Measurements from ENCODE around the gene UBE2D4.

Gene UBE2D4

DNA sequence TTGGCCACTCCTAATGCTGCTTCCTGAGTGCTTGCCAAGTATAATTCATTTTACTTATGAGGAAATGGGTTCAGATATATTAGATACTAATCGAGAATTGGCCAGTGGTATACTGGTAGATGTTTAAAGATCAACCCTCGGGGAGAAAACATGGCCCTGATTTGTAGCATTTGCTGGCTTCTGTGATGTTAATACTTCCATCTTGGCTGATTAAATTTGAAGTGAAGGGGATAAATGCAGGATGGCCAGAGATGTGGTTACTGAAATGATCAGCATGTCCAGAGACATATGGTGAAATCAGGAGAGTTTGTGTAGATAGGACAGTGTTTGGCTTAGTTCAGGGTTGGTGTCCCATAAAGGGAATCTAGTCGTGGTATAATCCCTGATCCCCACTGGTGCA lies 11.2 kb downstream of the UBE2D4 start:
- no peak for DNase-seq
- Histone ChIP-seq H2AFZ (ENCODE audit: low read depth, low read length) (no peak overlapping the region), H3K4me2 (ENCODE audit: low read length, poor library complexity, severe bottlenecking) (no peak overlapping the region), H3K14ac (ENCODE audit: low read length in 2 of 2) (no peak overlapping the region), H3K4ac (ENCODE audit: low read depth in 1 of 2, low read length in 2 of 2) (no peak overlapping the region), H3K4me3 (ENCODE audit: insufficient read depth in 1 of 2, low read depth in 1 of 2, low read length in 2 of 2) (no peak overlapping the region), H2BK12ac (ENCODE audit: low read length in 2 of 2) (no peak overlapping the region), H3K27ac (ENCODE audit: low read length, poor library complexity, severe bottlenecking) (no peak overlapping the region), H3K27me3 (ENCODE audit: control insufficient read depth in 1 of 2, insufficient read depth in 1 of 2, low read length in 2 of 2) (no peaks in the 10 kb centered on the region), H3K18ac (ENCODE audit: low read depth in 1 of 2, low read length in 2 of 2) (no peak overlapping the region), H3K23ac (ENCODE audit: low read length in 2 of 2) (no peak overlapping the region), H3K4me1 (ENCODE audit: control insufficient read depth, insufficient read depth, low read depth, low read length) (no peaks in the 10 kb centered on the region), H3K36me3 (ENCODE audit: control insufficient read depth in 1 of 2, insufficient read depth in 2 of 2, low read depth in 1 of 2, low read length in 2 of 2) (no peaks in the 10 kb centered on the region), H2BK5ac (ENCODE audit: low read depth, low read length, poor library complexity, severe bottlenecking) (no peak overlapping the region), H2AK5ac (ENCODE audit: low read length, severe bottlenecking) (no peak overlapping the region), H4K91ac (ENCODE audit: low read length) (no peak overlapping the region), H2BK120ac (ENCODE audit: low read depth, low read length) (no peak overlapping the region), H4K8ac (ENCODE audit: low read length) (no peak overlapping the region), H3K9ac (ENCODE audit: low read length) (no peak overlapping the region), H2BK15ac (ENCODE audit: low read depth, poor library complexity, severe bottlenecking) (no peak overlapping the region), H3K79me1 (replicated peaks; ENCODE audit: low read length, poor library complexity, severe bottlenecking) (no peaks in the 10 kb centered on the region), H3K9me3 (ENCODE audit: control insufficient read depth, low read length) (no peaks in the 10 kb centered on the region)
- 92% methylated on average over 3 of the region's 3 CpGs for WGBS

- no peak overlapping the region for H3K9ac ChIP-seq (ENCODE audit: low read length)
- H3K4ac ChIP-seq (ENCODE audit: low read depth in 1 of 2, low read length in 2 of 2): no peak overlapping the region
- no peak overlapping the region for H2AFZ ChIP-seq (ENCODE audit: low read depth, low read length)
- H2BK12ac ChIP-seq (ENCODE audit: low read length in 2 of 2): peak overlapping the region in 1 of 2 experiments; percentile 19
- no peak for DNase-seq
- no peak overlapping the region for H4K8ac ChIP-seq (ENCODE audit: low read length)
- H2BK120ac ChIP-seq (ENCODE audit: low read depth, low read length): no peak overlapping the region
- no peak overlapping the region for H3K4me2 ChIP-seq (ENCODE audit: low read length, poor library complexity, severe bottlenecking)
- peaks cover 5 to 7% of the 10 kb centered on the region in 2 experiments for H3K36me3 ChIP-seq (ENCODE audit: control insufficient read depth in 1 of 2, insufficient read depth in 2 of 2, low read depth in 1 of 2, low read length in 2 of 2)
- no peak overlapping the region for H3K23ac ChIP-seq (ENCODE audit: low read length in 2 of 2)
- H3K27me3 ChIP-seq (ENCODE audit: control insufficient read depth in 1 of 2, insufficient read depth in 1 of 2, low read length in 2 of 2): no peaks in the 10 kb centered on the region
- no peaks in the 10 kb centered on the region for H3K79me1 ChIP-seq (replicated peaks; ENCODE audit: low read length, poor library complexity, severe bottlenecking)
- H2BK15ac ChIP-seq (ENCODE audit: low read depth, poor library complexity, severe bottlenecking): no peak overlapping the region
- H3K4me3 ChIP-seq (ENCODE audit: insufficient read depth in 1 of 2, low read depth in 1 of 2, low read length in 2 of 2): no peak overlapping the region
- WGBS: 96% methylated on average over 3 of the region's 4 CpGs
- H3K4me1 ChIP-seq (ENCODE audit: control insufficient read depth, insufficient read depth, low read depth, low read length): no peaks in the 10 kb centered on the region
- no peak overlapping the region for H3K18ac ChIP-seq (ENCODE audit: low read depth in 1 of 2, low read length in 2 of 2)
- H2BK5ac ChIP-seq (ENCODE audit: low read depth, low read length, poor library complexity, severe bottlenecking): no peak overlapping the region
- H2AK5ac ChIP-seq (ENCODE audit: low read length, severe bottlenecking): no peak overlapping the region
- H4K91ac ChIP-seq (ENCODE audit: low read length): no peak overlapping the region
- H3K9me3 ChIP-seq (ENCODE audit: control insufficient read depth, low read length): no peaks in the 10 kb centered on the region
- no peak overlapping the region for H3K27ac ChIP-seq (ENCODE audit: low read length, poor library complexity, severe bottlenecking)
- no peak overlapping the region for H3K14ac ChIP-seq (ENCODE audit: low read length in 2 of 2)
Observed at GRCh38 chr7:43938892-43939482, 12.8 kb downstream of the UBE2D4 start.

GRCh38 chr7:43942250-43942649 lies 16.0 kb downstream of the UBE2D4 start:
- H3K4me3 ChIP-seq (ENCODE audit: insufficient read depth in 1 of 2, low read depth in 1 of 2, low read length in 2 of 2): no peak overlapping the region
- no peak overlapping the region for H2BK15ac ChIP-seq (ENCODE audit: low read depth, poor library complexity, severe bottlenecking)
- H2BK5ac ChIP-seq (ENCODE audit: low read depth, low read length, poor library complexity, severe bottlenecking): no peak overlapping the region
- no peak overlapping the region for H3K18ac ChIP-seq (ENCODE audit: low read depth in 1 of 2, low read length in 2 of 2)
- 90% methylated on average over 3 of the region's 3 CpGs for WGBS
- no peaks in the 10 kb centered on the region for H3K9me3 ChIP-seq (ENCODE audit: control insufficient read depth, low read length)
- no peak overlapping the region for H3K27ac ChIP-seq (ENCODE audit: low read length, poor library complexity, severe bottlenecking)
- peaks cover 7% of the 10 kb centered on the region in 2 experiments for H3K36me3 ChIP-seq (ENCODE audit: control insufficient read depth in 1 of 2, insufficient read depth in 2 of 2, low read depth in 1 of 2, low read length in 2 of 2)
- H4K91ac ChIP-seq (ENCODE audit: low read length): no peak overlapping the region
- no peak overlapping the region for H2BK120ac ChIP-seq (ENCODE audit: low read depth, low read length)
- H3K4me1 ChIP-seq (ENCODE audit: control insufficient read depth, insufficient read depth, low read depth, low read length): no peaks in the 10 kb centered on the region
- no peak for DNase-seq
- H3K27me3 ChIP-seq (ENCODE audit: control insufficient read depth in 1 of 2, insufficient read depth in 1 of 2, low read length in 2 of 2): no peaks in the 10 kb centered on the region
- H3K79me1 ChIP-seq (replicated peaks; ENCODE audit: low read length, poor library complexity, severe bottlenecking): no peaks in the 10 kb centered on the region
- no peak overlapping the region for H3K14ac ChIP-seq (ENCODE audit: low read length in 2 of 2)
- no peak overlapping the region for H3K4me2 ChIP-seq (ENCODE audit: low read length, poor library complexity, severe bottlenecking)
- H4K8ac ChIP-seq (ENCODE audit: low read length): no peak overlapping the region
- no peak overlapping the region for H2AK5ac ChIP-seq (ENCODE audit: low read length, severe bottlenecking)
- no peak overlapping the region for H3K4ac ChIP-seq (ENCODE audit: low read depth in 1 of 2, low read length in 2 of 2)
- no peak overlapping the region for H2BK12ac ChIP-seq (ENCODE audit: low read length in 2 of 2)
- no peak overlapping the region for H3K9ac ChIP-seq (ENCODE audit: low read length)
- no peak overlapping the region for H2AFZ ChIP-seq (ENCODE audit: low read depth, low read length)
- no peak overlapping the region for H3K23ac ChIP-seq (ENCODE audit: low read length in 2 of 2)

DNA sequence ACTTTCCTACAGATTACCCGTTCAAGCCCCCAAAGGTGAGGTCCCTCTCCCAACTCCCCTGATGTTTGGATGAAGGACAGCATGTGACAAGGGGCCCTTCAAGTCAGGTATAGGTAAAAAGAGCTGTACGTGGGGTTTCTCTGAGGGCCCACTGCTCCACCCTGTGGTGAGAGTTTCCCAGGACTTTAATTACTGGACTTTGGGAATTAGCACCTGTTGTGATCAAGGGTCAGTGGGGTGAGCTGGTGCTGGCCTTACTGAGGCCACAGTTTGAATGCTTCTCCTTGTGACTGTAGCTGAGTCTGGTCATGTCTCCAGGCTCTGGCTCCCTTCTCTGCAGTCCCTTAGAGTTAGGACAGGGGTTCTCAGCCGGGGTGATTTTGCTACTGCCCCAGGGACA lies 16.8 kb downstream of the UBE2D4 start:
- Histone ChIP-seq H2BK15ac (ENCODE audit: low read depth, poor library complexity, severe bottlenecking) (no peak overlapping the region), H3K4me3 (ENCODE audit: insufficient read depth in 1 of 2, low read depth in 1 of 2, low read length in 2 of 2) (no peak overlapping the region), H3K4ac (ENCODE audit: low read depth in 1 of 2, low read length in 2 of 2) (no peak overlapping the region), H3K4me2 (ENCODE audit: low read length, poor library complexity, severe bottlenecking) (no peak overlapping the region), H2BK5ac (ENCODE audit: low read depth, low read length, poor library complexity, severe bottlenecking) (no peak overlapping the region), H3K9me3 (ENCODE audit: control insufficient read depth, low read length) (no peaks in the 10 kb centered on the region), H4K8ac (ENCODE audit: low read length) (no peak overlapping the region), H2BK12ac (ENCODE audit: low read length in 2 of 2) (no peak overlapping the region), H2AK5ac (ENCODE audit: low read length, severe bottlenecking) (no peak overlapping the region), H3K23ac (ENCODE audit: low read length in 2 of 2) (no peak overlapping the region), H2BK120ac (ENCODE audit: low read depth, low read length) (no peak overlapping the region), H3K79me1 (replicated peaks; ENCODE audit: low read length, poor library complexity, severe bottlenecking) (no peaks in the 10 kb centered on the region), H3K36me3 (ENCODE audit: control insufficient read depth in 1 of 2, insufficient read depth in 2 of 2, low read depth in 1 of 2, low read length in 2 of 2) (peaks cover 7% of the 10 kb centered on the region in 2 experiments), H3K4me1 (ENCODE audit: control insufficient read depth, insufficient read depth, low read depth, low read length) (no peaks in the 10 kb centered on the region), H3K27ac (ENCODE audit: low read length, poor library complexity, severe bottlenecking) (no peak overlapping the region), H4K91ac (ENCODE audit: low read length) (no peak overlapping the region), H3K14ac (ENCODE audit: low read length in 2 of 2) (no peak overlapping the region), H2AFZ (ENCODE audit: low read depth, low read length) (no peak overlapping the region), H3K27me3 (ENCODE audit: control insufficient read depth in 1 of 2, insufficient read depth in 1 of 2, low read length in 2 of 2) (no peaks in the 10 kb centered on the region), H3K9ac (ENCODE audit: low read length) (no peak overlapping the region), H3K18ac (ENCODE audit: low read depth in 1 of 2, low read length in 2 of 2) (no peak overlapping the region)
- DNase-seq: no peak
- WGBS: 59% methylated on average over 2 of the region's 3 CpGs

Data from mesenchymal stem cell (in vitro differentiated cells and primary cell).